GM21619 (cell line): ENCODE data around the gene LAMP2.

ENCODE experiments used
- ATAC-seq: cut with Tn5 transposase; IDR thresholded peaks from one replicate; pipeline ENCODE4 v1.9.1; 2021; ENCODE audit not compliant: unreplicated experiment

The LAMP2 gene

DNA sequence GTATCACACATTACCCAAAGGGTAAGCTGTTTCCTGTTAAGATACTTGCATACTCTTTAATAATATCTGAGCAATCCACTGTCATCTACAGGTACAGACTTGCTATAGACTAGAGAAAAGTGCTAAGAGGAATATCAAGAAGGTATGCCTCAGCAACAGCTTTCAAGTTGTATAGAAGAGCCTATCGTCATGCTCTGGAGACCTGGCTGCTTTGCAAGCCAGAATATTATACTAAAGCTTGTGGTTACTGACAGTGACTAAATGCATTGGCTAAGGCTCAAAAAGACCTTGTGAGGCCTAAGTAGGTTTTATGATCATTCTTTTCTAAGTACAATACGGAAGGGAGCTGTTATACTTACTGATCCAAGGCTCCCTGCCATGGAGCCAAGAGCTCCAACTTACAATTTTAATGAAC lies 11.3 kb downstream of the LAMP2 start:
- peak; percentile 94 for ATAC-seq

DNA sequence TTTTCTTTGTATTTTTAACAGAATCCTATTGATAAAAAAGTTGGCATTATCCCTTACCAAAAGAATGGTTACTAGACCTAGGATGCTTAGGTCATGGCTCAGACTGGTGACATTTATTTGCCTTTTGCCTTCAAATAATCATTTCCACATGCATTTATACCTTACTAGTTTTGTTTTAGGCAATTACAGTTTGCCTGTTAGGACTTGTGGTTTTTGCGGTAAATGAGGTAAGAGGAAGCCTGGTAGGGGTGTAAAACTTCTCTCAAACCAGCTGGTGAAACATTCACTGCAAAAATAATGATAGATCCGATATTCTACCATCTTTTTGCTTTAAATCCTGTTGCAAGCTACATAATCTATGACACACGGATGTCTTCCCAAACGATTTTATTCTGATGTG lies 12.1 kb downstream of the LAMP2 start:
- no peak for ATAC-seq

DNA sequence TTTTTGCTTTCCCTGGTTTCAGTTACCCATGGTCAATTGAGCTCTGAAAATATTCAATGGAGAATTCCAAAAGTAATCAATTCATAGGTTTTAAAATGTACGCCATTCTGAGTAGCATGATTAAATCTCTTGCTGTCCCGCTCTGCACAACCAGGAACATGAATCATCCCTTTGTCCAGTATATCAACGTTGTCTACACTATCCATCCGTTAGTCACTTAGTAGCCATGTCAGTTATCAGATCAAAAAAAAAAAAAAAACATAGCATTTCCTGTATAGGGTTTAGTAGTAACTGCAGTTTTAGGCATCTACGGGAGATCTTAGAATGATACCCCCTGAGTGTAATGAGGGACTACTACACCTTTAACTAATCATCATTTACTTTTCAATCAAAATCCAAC lies 15.1 kb downstream of the LAMP2 start:
- ATAC-seq, result no peak

DNA sequence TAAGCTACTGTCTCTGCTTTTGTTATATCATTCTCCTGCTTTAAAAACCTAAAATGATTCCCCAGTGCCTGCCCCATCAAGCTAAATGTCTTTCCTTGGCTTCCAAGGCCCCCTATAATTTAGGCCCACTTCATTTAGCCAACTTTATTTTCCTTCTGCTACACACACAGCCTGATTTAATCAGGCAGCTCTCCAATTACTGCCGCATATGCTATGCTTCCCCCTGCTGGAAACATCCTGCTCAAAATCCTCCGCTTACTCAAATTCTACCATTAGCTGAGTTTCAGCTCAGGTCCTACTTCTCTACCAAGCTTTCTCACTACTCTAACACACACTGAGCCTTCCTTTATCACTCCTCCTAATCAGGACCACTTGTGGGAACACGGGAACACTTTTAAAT lies 17.0 kb downstream of the LAMP2 start:
- no peak for ATAC-seq

DNA sequence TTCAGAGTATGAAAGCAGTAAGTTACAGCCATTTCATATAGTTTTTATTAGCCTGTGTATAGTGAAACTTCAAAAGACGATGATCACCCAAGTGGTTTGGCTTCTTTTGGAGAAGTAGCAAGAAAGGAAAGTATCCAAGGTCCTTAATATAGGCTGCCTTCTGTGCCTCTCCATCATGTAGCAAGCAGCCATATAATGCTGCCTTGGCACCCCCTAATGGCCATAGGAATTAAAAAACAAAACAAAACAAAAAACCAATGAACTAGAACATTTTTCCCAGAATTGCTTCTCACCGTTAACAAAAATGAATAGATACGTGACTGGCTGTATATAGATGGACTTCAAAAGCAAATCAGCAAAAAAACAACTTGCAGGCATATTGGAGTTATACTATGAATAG lies 18.9 kb downstream of the LAMP2 start:
- ATAC-seq, result no peak

DNA sequence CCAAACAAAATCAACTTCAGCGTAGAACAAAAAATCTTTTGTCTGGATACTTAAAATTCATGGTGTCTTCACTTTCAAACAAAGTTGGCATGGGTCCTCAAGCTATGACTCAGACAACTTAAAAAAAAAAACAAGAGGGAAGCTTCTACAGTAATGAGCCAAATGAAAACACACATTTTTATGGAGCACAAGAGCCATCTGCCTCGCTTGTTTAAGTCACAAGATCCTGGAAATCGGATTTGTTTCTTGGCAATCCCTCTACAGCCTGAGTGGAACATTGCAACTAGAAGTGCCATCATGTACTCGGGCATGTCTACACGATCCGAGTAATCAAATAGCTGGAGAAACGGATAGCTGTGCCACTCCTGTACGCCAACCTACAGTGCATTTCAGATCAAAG lies 22.6 kb downstream of the LAMP2 start:
- no peak for ATAC-seq

DNA sequence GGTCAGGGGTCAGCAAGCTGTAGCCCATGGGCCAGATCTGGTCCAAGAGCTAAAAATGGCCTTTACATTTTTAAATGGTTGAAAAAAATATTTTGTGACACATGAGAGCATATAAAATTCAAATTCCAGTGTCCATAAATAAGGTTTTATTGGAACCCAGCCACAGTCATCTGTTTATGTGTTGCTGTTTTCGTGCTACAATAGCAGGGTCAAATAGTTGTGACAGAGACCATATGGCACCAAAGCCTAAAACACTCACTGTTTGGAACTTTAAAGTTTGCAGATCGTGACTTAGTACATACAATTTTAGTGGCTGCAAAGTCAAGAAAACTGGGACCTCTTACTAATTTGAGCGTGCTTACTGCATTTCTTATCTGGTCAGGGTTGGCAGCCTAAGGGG lies 29.2 kb downstream of the LAMP2 start:
- no peak for ATAC-seq

DNA sequence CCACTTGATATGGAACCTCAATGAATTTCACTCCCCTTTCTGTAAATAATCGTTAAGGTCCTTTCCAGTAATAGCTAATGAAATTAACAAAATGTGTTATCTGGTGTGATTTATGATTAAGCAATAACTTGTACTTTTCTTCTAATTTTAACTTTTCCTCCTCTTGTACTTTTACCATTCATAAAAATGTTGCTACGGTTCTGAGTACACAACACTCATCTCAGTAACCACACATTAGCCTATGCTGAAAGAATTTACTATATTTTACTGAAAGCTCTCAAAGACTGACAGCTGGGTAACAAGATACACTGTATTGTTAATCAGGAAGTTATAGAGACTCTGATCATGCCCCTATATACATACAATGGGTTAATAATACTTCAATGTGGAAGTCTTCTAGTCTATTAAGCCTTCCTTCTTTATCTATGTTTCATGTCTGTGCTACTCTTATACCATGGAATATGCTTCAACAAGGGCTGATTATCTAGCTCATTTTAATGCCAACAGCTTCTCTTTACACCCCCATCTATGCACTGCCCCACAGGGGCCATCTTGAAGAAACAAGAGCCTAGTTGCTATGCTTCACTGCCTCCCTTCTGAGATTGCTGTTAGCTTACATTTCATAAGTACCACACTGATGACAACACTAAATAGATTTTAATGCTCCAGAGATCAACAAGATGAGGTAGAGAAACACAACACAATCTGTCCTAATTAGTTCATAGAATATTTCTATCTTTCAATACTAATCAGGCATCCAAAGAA lies 39.1 kb downstream of the LAMP2 start:
- no peak for ATAC-seq

DNA sequence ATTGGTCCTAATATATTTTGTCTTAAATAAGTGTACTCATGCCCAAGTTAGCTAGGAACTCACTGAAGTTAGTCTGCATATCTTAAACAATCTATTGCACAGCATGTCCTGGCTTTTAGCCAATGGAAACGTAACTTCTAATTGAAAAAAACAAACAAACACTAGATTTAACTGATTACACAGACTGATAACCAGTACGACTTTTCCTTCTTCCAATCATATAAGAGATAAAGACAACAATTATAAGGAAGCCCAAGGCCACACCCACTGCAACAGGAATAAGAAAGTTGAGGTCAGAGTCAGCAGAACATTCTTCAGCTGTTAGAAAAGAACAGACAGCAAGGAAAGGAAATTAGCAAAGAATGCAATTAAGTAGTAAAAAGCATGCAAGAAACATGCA lies 40.8 kb downstream of the LAMP2 start:
- ATAC-seq, result no peak

DNA sequence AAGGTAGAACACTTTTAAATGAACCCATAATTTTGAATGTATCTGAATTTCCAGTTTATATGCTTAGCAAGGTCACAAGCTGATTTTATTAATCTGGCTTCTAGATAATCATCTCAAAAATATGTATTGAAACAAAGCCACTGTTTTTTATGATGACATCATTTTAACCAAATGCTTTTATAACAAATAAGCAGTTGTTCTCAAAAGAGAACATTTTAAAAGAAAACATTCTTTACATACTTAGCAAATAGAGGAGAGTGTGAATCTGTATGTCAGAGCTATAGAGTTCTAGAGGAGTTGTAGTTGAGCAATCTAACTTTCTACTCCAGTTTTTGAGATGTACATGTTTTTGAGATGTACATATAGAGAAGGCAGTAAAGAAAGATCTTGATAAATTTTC lies 42.5 kb downstream of the LAMP2 start:
- no peak for ATAC-seq

DNA sequence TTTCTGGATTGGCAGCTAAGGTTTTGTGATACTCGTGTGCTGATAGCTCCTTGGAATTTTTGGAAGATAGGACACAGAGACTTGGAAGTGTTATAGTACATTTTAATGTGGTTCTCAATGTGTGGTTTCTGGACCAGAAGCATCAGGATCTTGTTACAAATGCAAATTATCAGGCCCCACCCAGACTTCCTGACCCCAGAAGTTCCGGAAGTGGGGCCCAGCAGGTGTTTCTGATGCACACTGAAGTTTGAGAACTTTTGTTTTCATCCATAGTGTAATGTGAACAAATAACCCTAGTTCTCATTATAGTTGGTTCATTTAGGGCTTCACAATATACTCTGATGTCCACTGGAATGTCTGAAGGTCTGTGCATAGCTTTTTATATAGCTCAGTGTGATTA lies 49.6 kb downstream of the LAMP2 start:
- ATAC-seq, result peak; percentile 72

DNA sequence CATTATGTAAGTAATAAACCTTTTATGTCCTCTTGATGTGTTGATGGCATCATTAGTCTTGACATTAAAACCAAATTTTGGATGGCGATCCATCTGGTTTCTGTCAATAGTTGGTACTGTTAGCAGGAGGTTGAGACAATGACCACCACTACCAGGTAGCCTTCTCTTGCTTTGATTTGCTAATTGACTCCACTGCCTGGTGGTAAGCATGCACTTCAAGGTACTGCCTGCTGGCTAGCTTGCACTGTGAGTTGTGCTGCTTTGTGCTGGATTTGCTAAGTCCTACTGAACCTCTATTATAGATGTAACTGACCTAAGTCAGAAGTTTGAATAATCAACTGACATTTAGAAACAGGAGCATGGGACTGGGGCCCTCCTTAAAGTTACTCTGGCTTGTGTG lies 60.9 kb downstream of the LAMP2 start:
- no peak for ATAC-seq

DNA sequence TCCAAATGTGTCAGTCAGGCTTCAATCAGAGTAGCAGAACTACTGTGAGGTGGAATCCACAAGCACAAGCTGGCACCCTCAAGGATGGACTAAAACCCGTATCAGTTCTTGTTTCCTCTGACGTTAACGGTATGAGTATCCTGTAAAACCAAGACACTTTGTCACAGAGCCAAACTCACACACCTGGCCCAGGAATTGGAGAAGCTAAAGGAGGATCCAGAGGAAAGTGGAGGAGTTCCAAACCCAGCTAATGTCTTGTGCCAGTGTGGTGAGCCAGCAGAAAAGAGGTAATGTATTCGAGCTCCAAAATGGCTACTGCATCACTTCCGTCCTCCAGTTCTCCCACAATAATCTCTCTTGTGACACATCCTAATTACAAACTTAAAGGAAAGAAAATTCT lies 62.5 kb downstream of the LAMP2 start:
- no peak for ATAC-seq

DNA sequence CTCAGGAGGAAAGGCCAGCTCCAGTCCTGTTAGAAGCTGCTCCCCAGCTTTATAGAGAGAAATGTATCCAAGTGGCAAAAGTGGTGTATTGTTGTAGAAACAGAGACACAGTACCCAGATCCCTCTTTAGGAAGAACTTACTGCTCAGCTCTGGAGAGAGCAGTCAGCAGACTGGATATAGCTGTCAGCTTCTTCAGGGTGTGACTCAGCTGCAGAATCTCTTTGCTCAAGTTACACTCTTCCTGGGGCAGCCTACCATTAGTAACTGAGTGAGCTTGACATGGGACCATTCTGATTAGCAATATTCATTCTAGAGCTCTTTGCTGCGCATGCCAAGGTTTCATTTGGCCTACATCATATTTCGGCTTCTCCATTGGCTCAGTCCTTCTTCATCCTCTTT lies 66.7 kb downstream of the LAMP2 start:
- ATAC-seq, result no peak

DNA sequence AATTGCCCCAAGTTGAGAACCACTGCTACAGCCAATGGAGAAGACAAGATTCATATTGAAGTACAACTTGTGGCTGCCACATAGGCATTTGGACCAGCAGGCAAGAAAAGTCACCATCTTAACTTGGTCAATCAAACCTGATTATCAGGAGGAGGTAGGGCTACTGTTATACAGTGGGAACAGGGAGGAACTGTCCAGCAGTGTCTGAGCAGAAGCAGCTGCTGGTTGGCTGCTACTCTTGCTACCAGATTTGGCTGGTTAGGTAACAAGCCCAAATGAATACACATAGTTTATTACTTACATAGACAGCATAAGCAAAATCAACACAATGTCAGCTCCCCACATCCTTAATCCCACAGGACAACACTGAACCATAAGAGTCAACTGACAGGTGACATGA lies 67.8 kb downstream of the LAMP2 start:
- ATAC-seq, result no peak

DNA sequence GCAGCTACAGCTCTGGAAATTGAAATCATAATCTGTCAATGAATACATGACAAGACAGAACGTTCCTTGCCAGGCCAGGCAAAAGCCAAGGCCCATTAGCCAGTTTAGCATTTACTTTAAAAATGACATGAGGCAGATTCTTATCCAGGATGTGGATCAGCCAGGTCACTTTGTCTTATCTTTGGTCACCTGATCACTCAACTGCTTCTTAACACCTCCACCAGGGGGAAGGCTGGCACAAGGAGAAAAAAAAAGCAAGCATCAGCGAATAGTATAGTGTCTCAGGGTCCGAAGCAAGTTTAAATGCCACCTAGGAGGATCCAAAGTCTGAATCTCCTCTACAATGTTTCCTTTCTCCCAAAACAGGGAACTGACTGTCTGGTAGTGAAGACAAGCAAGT lies 88.4 kb downstream of the LAMP2 start:
- peak; percentile 57 for ATAC-seq

DNA sequence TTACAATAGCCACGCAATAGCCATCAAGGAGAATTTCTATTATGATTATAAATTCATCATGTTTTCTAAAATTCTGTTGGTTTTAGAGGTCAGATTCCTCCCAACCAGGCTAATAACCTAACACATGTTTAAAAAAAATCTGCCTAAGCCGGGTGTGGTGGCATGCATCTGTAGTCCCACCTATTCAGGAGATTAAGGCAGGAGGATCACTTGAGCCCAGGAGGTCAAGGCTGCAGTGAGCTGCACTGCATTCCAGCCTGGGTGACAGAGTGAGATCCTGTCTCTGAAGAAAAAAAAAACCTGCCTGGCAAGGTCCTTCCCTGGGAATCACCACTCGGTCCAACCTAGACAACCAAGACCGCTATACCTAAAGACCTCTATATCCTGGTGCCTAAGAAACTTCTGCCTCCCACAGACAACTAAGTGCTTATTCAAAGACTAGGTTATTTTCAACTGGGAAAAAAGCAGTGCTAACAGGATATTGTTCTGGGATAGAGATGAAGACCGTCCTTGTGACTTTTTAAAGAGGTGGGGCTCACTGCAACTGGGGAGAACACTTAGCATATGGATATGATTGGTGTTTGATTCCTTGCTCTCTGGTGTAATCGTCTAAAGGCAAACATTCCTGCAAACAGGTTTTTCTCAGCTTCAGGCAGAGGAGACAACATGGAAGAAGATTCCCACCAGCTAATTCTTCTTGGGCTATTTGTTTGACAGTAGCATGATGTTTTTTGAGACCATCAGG lies 89.0 kb downstream of the LAMP2 start:
- no peak for ATAC-seq

DNA sequence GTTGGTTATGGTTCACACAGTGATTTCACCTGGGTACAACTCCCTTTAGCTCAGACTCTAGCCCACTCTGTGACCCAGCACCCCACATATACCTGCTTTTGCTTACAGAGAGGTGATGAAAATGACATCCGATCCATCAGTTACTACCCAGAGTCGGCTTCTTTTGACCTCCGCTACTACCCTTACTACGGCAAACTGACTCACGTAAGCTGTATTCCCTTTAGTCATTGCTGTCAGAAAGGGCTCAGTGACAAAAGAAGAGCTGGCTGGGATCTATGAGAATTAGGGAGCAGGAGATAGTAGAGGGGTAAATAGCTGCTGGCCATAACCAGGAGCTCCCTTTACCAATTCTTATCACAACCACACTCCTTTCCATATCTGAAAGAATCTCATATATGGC lies 90.5 kb downstream of the LAMP2 start:
- no peak for ATAC-seq
